ENCODE data around the gene POLRMT. TPM values are rescaled to one million over a fixed set of nuclear protein-coding genes. Genes with fewer than 3 reads are reported as not detected.
A peak's percentile ranks its signal among the peaks of the same experiment; 100 is the strongest.
"Not testable (repeated sequence)": the region's sequence is repeated elsewhere in the genome, so short reads cannot be mapped to it uniquely, and the experiment has no call there.

Gene POLRMT
- total RNA-seq, 1 experiment from 2014 or later, result 62.8 TPM

DNA sequence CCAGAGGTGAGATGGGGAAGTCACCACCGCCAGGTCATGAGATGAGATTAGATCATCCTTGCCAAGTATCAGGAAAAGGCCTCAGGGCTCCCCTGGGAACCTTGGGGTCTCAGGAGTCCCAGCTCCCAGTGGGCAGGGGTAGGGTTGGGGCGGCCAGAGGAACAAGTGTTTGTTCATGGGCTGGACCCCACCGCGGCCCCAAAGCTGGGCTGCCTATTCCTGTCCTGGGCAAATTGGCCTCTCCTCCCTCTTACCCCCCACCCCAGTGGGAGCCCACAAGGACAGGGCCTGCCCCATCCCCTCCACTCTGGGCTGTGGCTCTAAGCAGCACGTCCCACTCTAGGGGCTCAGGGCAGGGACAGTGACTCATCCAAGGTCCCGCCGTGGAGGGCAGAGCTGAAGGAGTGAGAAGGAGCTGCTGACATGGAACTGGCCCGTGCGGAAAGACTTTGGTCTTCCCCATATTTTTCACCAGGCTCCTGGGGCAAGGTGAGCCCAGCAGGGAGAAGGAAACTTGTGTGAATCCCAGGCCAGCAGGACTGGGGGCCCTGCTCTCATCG is 47.7 kb downstream of the POLRMT start:
- in situ Hi-C loops (cut with HindIII; ENCODE audit: low sequenced_read_pairs), result no loop called here

DNA sequence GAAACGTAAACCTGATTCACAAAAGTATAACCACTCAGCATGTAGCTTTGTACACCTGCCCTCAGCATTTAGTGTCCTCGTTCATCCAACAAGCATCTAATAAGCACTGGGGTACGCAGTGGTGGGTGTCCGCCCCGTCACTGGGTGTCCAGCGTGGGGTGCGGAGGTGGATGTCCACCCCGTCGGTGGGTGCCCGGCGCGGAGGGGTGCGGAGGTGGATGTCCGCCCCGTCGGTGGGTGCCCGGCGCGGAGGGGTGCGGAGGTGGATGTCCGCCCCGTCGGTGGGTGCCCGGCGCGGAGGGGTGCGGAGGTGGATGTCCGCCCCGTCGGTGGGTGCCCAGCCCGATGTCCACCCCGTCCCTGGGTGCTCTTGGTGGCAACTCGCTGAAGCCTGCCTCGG is 48.2 kb downstream of the POLRMT start:
- DNase-seq (ENCODE audit: low spot score); in situ Hi-C loops (cut with HindIII; ENCODE audit: low sequenced_read_pairs): not testable (repeated sequence)

More for the DNA sequence above, 47.7 kb downstream of the POLRMT start:
- no peak for DNase-seq (ENCODE audit: low spot score)

DNA sequence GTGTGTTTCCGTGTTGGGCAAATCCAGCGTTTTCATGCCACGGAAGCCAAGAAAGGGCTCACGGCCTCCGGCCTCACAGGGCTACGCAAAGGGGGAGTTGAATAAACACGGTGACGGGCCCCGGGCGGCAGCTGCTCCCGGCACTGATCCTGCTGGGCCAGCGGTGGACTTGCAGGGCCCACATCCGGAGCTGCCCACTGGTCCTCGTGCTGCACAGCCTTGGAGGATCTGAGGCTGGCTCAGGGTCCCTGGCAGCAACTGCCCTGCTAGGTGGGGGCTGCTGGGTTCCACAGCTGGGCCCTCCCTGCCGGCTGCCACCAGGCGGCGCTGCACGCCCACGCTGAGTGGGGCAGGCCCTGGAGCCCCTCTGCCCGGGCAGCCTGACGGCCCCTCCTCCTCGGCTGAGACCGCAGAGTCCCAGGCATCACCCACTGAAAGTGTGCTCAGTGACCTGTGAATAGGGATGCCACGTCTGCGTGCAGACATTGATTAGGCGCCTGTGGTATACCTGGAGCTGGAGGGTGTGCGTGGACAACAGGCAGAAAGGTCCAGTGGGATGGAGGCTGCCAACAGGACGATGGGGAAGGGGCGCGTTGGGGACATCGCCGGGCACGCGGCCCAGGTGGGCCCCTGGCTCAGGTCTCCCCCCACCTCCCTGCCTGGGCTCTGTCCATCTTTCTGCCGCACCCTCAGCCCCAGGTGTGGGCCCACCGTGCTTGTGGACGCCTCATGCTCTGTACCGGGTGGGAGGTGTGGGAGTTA is 48.9 kb downstream of the POLRMT start:
- in situ Hi-C loops (cut with HindIII; ENCODE audit: low sequenced_read_pairs), result no loop called here
- DNase-seq (ENCODE audit: low spot score), result no peak

DNA sequence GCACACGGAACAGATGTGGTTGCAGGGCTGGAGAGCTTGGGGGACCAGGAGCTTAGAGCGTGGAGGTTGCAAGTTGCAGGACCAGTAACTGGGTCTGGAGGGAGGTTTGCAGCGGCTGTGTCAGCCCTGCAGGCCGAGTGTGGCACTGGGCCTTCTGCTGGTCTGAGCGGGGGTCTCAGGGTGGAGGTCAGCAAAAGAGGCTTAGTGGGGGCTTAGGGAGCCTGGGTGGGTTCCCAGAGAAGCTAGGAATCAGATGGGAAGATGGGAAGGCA is 49.4 kb downstream of the POLRMT start:
- in situ Hi-C loops (cut with HindIII; ENCODE audit: low sequenced_read_pairs), result no loop called here
- DNase-seq (ENCODE audit: low spot score), result no peak

DNA sequence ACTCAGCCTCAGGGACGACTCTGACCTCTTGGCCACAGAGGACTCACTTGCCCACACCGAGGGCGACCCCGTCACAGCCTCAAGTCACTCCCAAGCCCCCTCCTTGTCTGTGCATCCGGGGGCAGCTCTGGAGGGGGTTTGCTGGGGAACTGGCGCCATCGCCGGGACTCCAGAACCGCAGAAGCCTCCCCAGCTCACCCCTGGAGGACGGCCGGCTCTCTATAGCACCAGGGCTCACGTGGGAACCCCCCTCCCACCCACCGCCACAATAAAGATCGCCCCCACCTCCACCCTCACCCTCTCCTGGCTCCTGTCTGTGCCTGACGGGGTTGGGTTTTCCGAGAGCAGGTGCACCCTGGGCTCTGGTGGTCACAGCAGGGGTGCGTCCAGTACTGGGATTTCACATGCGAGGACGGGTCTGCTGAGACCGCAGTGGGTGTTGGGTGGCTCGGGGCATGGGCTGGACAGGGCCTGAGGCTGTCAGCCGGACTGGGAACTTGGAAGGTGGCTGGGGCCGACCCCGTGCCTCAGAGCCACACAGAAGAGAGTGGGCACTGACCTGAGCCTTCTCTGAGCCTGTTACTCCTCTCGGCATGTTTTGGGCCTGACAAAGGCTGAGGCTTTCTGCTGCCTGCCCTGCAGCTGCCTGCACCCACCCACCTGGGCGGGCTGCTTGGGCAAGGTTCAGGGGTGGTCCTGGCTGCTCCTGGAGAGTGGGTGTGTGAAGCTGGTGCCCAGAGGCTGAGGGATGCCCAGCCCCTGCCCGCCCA is 50.0 kb downstream of the POLRMT start:
- DNase-seq (ENCODE audit: low spot score), result no peak
- in situ Hi-C loops (cut with HindIII; ENCODE audit: low sequenced_read_pairs), result no loop called here

DNA sequence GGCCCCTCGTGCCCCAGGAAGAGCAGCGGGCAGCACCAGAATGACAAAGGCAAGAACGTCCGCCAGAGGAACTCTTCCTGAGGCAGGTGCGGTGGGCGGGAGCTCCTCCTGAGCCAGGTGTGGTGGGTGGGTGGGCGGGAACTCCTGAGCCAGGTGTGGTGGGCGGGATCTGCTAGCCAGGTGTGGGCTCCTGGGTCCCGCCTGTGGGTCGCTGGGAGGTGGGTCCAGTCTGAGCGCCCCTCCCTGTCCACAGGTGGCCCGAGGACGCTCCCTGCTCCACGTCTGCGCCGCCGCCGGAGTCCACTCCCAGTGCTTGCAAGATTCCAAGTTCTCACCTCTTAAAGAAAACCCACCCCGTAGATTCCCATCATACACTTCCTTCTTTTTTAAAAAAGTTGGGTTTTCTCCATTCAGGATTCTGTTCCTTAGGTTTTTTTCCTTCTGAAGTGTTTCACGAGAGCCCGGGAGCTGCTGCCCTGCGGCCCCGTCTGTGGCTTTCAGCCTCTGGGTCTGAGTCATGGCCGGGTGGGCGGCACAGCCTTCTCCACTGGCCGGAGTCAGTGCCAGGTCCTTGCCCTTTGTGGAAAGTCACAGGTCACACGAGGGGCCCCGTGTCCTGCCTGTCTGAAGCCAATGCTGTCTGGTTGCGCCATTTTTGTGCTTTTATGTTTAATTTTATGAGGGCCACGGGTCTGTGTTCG is 50.7 kb downstream of the POLRMT start:
- DNase-seq (ENCODE audit: low spot score), result no peak
- in situ Hi-C loops (cut with HindIII; ENCODE audit: low sequenced_read_pairs), result no loop called here

DNA sequence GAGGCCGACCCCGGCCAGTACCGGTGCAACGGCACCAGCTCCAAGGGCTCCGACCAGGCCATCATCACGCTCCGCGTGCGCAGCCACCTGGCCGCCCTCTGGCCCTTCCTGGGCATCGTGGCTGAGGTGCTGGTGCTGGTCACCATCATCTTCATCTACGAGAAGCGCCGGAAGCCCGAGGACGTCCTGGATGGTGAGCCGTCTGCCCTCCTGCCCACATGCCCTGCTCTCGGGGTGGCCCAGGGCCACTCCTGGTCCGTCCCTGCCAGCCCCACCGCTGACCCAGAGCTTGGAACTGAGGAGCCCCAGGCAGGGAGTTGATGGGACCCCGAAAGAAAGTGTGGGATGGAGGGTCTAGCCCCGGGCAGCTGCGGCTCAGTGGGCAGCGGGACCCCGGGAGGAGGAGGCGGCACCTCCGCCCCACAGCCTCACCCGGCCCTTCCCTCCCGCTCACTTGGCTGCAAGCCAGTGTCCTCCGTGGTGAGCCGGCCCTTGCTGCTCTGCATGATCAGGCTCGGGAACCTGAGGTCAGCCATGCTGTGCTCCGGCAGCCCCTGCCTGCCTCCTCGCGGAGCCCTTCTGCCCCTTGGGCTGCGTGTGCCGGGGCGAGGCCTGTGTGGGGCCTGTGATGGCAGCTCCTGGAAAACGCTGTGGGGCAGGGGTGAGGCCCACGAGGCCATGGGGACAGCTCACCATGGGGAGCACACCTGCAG is 51.8 kb downstream of the POLRMT start:
- DNase-seq (ENCODE audit: low spot score), result no peak
- in situ Hi-C loops (cut with HindIII; ENCODE audit: low sequenced_read_pairs), result no loop called here

DNA sequence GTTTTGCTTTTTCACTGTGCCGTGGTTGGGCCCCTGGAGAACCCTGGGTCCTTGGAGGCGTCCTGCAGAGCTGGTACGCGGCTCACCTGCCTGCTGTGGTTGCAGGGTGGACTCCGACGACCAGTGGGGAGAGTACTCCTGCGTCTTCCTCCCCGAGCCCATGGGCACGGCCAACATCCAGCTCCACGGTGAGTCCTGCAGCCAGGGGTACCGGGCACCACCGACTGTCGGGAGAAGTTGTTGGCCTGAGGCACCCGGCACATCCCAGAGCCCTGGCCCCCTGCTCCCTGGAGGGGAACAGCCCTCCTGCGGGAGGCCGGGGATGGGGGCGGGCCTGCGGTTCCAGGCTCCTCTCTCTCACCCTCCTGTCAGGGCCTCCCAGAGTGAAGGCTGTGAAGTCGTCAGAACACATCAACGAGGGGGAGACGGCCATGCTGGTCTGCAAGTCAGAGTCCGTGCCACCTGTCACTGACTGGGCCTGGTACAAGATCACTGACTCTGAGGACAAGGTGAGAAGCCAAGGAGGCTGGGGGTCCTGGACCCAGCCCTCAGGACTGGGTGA is 53.0 kb downstream of the POLRMT start:
- DNase-seq (ENCODE audit: low spot score), result no peak
- in situ Hi-C loops (cut with HindIII; ENCODE audit: low sequenced_read_pairs), result no loop called here

DNA sequence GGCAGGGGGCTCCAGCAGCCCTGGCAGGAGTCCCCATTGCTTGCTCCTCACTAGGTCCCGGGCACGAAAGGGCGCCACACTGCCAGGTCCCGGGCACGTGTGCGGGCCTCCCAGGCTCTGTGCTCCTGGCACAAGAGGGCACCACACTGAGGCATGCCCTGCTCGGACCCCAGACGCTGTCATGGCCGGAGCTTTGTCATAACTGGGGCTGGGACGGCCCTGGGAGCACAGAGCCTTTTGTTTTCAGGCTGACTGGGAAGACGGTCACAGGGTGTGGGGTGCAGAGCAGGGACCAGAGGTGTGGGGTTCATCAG is 53.5 kb downstream of the POLRMT start:
- no peak for DNase-seq (ENCODE audit: low spot score)
- in situ Hi-C loops (cut with HindIII; ENCODE audit: low sequenced_read_pairs), result no loop called here

DNA sequence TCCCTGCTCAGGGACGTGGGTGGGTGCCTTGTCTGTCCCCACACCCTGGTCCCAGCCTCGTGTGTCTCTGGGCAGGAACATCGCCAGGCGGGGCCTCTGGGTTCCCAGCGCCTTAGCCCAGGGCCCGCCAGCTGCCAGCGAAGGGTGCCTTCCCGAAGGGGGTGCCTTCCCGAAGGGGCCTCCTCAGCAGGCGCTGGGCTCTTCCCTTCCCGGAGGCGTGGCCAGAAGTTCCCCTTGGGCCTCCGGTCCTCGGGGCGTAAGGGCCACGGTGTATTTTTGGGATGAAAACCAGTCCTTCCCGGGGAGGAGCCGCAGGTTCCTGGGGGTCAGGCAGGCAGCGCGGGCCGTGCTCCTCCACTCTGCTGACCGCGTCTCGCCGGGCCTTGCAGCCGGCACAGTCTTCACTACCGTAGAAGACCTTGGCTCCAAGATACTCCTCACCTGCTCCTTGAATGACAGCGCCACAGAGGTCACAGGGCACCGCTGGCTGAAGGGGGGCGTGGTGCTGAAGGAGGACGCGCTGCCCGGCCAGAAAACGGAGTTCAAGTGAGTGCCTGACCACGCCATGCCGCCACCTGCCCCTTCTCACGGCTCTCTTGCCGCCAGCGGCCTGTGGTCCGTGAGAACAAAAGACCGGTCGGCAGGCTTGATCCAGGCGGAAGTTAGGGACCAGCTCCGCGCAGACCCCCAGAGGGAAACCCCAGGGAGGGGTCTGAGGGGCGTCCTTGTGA is 54.1 kb downstream of the POLRMT start:
- in situ Hi-C loops (cut with HindIII; ENCODE audit: low sequenced_read_pairs), result no loop called here
- no peak for DNase-seq (ENCODE audit: low spot score)

DNA sequence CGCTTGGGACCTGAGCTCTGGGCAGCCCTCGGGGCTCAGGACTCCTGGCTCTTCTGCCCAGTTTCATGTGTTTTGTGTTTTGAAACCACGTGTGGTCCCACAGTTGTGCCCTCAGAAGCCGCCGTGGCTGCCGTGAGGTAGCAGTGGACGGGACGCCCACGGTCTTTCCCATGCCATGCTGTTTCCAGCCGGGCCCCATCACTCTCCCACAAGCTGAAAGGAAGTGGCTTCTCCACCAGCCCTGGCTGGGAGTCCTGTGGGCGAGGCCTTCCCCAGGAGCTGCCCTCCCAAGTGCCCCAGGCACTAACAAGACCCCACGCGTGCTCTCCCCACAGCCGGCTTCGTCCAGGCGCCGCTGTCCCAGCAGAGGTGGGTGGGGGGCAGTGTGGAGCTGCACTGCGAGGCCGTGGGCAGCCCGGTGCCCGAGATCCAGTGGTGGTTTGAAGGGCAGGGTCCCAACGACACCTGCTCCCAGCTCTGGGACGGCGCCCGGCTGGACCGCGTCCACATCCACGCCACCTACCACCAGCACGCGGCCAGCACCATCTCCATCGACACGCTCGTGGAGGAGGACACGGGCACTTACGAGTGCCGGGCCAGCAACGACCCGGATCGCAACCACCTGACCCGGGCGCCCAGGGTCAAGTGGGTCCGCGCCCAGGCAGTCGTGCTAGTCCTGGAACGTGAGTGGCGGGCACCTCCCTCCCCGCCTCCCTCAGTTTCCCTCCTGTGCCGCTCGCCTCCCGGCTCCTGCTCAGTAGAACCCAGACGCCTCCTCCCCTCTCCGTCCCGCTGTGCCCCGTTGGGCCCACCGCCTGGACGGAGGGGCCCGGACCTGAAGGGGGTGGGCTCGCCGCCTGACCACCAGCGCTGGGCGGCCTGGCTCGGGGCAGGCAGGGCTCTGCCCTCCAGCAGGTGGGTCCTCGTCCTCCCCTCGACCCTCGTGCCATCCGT is 55.6 kb downstream of the POLRMT start:
- no peak for DNase-seq (ENCODE audit: low spot score)
- in situ Hi-C loops (cut with HindIII; ENCODE audit: low sequenced_read_pairs), result no loop called here

DNA sequence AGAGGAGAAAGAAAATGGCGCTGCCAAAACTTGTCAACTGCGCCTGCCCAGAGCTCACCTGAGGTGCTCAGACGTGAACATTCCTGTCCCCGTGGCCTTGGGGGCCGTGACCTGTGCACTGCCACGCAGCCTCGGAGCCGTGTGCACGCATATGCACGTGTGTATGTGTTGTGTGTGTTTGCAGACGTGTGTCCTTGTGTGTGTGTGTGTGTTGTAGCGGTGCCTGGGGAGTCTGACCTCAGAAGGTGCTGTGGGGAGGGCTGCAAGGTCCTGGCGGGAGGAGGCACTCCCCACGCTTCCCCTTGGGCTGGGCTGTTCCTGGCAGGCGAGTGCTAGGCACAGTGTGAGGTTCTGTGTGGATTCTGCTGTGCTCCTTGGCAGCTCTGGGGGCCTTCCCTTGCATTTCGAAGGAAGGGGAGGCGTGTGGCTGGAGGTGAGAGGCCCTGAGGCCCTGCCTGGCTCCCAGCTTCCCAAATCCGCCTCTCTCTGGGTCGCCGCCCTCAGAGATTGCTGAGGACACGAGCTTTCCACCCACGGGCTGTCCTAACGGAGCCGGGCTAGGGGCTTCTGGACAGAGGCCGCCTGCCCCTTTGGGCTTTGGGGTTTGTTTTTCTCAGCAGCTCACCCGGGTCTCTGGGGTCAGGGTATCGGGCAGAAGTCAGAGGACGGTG is 56.4 kb downstream of the POLRMT start:
- DNase-seq (ENCODE audit: low spot score), result no peak
- in situ Hi-C loops (cut with HindIII; ENCODE audit: low sequenced_read_pairs), result no loop called here

DNA sequence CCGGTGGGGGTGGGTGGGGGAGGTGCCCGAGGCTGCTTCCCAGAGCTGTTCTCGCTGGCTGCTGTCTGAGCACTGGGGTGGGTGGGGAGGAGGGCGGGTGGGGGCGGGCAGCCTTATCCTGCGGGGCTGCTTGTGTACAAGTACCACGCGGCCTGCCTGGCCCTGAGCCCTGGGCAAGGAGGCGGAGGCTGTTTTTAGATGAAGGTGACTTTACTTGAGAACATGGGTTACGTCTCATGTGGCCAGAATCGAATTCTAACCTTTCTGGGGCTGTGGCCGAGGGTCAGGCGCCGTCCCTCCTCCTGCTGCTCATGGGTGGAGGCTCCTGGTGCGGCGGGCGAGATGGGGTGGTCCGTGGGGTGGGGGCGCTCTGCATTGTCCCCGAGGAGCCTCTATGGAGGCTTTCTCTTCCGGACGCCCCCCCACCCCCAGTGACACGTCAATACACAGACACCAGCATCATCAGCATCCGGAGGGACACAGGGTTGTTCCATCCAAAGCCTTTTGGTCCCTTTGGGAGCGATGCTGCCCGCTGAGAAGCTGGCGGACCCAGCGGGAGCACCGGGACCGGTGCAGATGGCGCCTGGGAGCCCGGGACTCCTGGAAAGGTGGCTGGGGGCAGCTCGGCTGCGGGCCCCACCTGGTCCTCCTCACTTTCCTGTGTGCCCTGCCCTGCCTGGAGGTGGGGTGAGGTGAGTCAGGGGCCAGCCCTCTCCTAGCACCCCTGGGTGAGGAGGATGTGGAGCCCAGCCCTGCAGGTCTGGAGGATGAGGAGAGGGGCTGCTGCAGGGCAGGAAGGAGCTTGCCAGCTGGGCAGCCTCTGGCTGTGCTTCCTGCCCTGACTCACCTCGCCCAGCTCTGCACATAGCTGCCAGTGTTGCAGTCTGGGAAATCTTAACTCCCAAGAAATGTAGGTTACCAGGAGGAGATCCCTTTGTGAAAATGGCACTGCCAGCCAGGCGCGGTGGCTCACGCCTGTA is 57.5 kb downstream of the POLRMT start:
- DNase-seq (ENCODE audit: low spot score), result no peak
- in situ Hi-C loops (cut with HindIII; ENCODE audit: low sequenced_read_pairs), result no loop called here

DNA sequence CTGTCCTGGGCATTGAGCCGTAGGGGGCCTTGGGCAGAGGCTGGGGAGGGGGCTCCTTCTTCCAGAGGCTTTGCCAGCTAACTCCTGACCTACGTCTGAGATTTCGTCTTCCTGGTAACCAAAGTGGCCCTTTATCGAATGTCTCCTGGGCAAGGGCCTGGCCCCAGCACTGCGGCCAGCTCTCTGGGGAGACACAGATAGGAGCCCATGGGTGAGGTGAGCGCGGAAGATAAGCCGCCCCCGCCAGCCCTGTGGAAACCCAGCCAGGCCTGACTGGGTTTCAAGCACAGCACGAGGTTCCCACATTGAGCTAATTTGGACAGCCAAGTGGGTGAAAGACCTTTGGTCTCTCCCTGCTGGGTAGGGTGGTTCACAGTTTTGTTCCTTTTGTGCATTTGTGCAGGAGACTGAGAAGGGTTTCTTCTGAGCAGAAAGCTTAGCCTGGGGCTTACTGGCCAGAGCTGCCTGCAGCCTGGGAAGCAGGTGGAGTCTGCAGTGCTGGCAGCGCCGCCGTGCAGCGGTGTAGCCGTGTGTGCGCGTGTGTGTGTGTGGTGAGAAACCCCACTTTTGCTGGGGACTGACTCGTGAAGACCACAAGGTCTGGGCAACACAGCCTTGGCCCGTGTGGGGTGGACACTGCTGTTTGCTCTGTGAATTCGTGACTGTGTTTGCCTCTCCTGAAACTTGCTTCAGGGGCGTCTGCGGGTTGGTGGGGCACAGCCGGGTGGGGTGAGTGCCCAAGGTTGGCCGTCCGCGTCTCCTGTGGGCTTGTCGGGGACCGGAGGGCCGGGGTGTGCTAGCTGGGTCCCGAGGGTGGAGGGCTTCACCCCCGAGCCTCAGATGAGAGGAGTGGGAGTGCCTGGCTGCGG is 58.4 kb downstream of the POLRMT start:
- DNase-seq (ENCODE audit: low spot score), result peak; percentile 59
- in situ Hi-C loops (cut with HindIII; ENCODE audit: low sequenced_read_pairs), result no loop called here

DNA sequence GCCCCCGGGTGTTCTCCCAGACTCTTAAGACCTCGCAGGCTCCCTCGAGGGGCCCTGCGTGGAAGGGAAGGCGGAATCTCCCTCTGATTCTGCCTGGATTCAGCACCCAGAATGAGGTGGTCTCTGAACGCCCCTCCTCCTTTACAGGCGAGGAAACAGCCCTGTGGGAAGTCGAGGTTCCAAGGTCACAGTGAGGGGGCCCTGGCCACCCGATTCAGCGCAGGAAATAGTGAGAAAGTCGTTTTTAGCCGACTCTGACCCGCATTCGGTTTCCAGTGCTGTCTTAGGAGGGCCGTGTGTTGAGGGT is 59.9 kb downstream of the POLRMT start:
- in situ Hi-C loops (cut with HindIII; ENCODE audit: low sequenced_read_pairs), result no loop called here

More for the DNA sequence above, 59.9 kb downstream of the POLRMT start:
- no peak for DNase-seq (ENCODE audit: low spot score)
